ENCODE data around the gene DYRK1A. TPM values are rescaled to one million over a fixed set of nuclear protein-coding genes. Genes with fewer than 3 reads are reported as not detected.

DYRK1A gene
- total RNA-seq, 1 donor from 2014 or later = 64.6 TPM

DNA sequence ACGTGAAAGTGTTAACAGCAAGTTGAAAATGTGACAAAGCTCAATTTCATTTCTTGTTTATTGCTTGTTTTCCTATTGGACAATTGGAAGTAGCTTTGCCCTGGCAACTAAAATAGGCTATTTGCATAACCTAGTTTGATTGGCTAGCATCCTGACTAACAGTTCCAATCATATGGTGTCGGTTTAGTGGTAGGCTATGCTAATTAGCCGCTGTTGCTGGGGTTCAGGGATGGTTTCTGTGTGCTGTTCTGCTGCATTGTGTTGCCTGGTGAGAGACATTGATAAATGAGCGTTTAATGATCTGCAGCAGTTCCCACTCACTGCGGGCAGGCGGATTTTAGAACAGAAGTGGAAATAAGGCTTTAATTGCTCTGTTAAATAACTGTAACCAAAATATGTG is 68.5 kb downstream of the DYRK1A start:
- peaks cover 95% of the 10 kb centered on the region for H3K4me1 ChIP-seq
- TF ChIP-seq, protein P1, sequence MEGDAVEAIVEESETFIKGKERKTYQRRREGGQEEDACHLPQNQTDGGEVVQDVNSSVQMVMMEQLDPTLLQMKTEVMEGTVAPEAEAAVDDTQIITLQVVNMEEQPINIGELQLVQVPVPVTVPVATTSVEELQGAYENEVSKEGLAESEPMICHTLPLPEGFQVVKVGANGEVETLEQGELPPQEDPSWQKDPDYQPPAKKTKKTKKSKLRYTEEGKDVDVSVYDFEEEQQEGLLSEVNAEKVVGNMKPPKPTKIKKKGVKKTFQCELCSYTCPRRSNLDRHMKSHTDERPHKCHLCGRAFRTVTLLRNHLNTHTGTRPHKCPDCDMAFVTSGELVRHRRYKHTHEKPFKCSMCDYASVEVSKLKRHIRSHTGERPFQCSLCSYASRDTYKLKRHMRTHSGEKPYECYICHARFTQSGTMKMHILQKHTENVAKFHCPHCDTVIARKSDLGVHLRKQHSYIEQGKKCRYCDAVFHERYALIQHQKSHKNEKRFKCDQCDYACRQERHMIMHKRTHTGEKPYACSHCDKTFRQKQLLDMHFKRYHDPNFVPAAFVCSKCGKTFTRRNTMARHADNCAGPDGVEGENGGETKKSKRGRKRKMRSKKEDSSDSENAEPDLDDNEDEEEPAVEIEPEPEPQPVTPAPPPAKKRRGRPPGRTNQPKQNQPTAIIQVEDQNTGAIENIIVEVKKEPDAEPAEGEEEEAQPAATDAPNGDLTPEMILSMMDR (IDR thresholded peaks at IDR 0.05; ENCODE audit: borderline replicate concordance) = no peak
- intact Hi-C loops (cut with micrococcal nuclease) = no loop called here
- no peaks in the 10 kb centered on the region for H3K27me3 ChIP-seq (ENCODE audit: low read depth)
- DNase-seq = peak; percentile 35
- no peaks in the 10 kb centered on the region for H3K9me3 ChIP-seq (replicated peaks)
- H3K27ac ChIP-seq (replicated peaks) = peak overlapping the region; percentile 61
- peak overlapping the region; percentile 20 for H3K4me3 ChIP-seq
- no peaks in the 10 kb centered on the region for H3K36me3 ChIP-seq

DNA sequence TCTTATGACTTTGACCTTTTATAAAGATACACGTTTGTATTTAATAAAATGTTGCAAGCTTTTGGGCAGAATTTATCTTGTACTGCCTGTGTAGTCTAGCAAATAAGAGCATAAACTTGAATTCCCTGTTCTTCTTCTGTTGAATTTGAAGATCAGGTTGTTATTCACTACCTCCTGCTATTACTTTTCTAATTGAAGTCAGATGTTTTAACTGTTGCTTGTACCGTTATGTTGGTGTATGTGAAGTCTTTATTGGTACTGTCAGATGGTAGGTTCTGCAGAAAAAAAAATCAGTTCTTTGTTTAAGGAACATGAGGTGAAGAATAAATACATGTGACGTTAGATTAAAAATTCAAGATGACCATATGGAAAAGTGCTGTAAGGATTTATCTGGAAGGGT is 69.1 kb downstream of the DYRK1A start:
- TF ChIP-seq, protein P1 (IDR thresholded peaks at IDR 0.05; ENCODE audit: borderline replicate concordance) = no peak
- peak overlapping the region; percentile 20 for H3K4me3 ChIP-seq
- intact Hi-C loops (cut with micrococcal nuclease) = no loop called here
- H3K27me3 ChIP-seq (ENCODE audit: low read depth) = no peaks in the 10 kb centered on the region
- peaks cover 95% of the 10 kb centered on the region for H3K4me1 ChIP-seq
- no peaks in the 10 kb centered on the region for H3K36me3 ChIP-seq
- no peaks in the 10 kb centered on the region for H3K9me3 ChIP-seq (replicated peaks)
- H3K27ac ChIP-seq (replicated peaks) = peak overlapping the region; percentile 61
- no peak for DNase-seq

DNA sequence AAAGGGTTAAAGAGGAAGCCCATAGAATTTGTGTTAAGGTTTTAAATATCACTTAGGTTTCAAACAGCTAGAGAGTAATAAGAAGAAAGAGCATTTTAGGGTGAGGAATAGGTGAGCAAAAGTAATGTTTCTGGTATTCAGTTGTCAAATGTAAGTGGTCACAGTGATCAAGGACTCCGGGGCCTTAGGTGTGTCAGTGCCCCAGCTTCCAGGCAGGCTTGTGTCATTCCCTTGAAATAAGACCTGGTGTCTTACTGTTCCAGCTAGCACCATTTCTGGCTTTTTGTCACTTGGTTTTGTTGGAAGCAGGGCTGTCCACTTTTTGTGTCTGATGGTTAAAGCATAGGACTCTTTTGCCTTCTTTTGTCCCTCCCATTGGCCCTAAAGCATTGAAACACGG is 69.6 kb downstream of the DYRK1A start:
- TF ChIP-seq, protein P1 (IDR thresholded peaks at IDR 0.05; ENCODE audit: borderline replicate concordance) = no peak
- H3K4me1 ChIP-seq = peaks cover 93% of the 10 kb centered on the region
- H3K27ac ChIP-seq (replicated peaks) = peak overlapping the region; percentile 61
- H3K9me3 ChIP-seq (replicated peaks) = no peaks in the 10 kb centered on the region
- DNase-seq = no peak
- intact Hi-C loops (cut with micrococcal nuclease) = no loop called here
- H3K27me3 ChIP-seq (ENCODE audit: low read depth) = no peaks in the 10 kb centered on the region
- peak overlapping the region; percentile 20 for H3K4me3 ChIP-seq
- no peaks in the 10 kb centered on the region for H3K36me3 ChIP-seq

DNA sequence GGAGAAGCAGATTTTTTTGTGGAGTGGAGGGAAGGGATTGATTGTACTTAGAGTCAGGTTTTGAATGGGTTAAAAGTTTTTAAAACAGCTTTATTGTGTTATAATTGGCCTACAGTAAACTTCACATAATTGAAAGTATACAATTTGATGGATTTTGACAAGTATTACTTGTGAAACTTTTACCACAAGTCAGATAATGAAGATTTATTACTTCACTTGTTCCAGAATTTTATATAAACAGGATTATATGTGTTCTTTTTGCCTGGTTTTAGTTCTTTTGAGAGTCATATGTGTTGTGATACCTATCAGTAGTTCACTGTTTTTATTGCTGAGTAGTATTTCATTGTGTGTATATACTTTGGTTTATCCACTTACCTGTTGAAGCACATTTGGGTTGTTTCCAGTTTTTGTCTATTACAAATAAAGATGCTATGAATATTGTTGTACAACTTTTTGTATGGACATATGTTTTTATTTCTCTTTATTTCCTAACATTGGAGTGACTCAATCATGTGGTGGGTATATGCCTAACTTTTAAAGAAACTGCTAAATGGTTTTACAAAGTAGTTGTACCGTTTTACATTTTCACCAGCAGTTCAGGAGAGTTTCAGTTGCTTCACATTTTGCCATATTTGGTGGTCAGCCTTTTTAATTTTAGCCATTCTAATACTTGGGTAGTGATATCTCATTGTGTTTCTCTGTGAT is 71.0 kb downstream of the DYRK1A start:
- Histone ChIP-seq H3K27me3 (ENCODE audit: low read depth) (no peaks in the 10 kb centered on the region), H3K4me1 (peaks cover 93% of the 10 kb centered on the region), H3K36me3 (no peaks in the 10 kb centered on the region), H3K27ac (replicated peaks) (no peak overlapping the region), H3K9me3 (replicated peaks) (no peaks in the 10 kb centered on the region), H3K4me3 (no peak overlapping the region)
- DNase-seq = no peak
- TF ChIP-seq, protein P1 (IDR thresholded peaks at IDR 0.05; ENCODE audit: borderline replicate concordance) = no peak
- intact Hi-C loops (cut with micrococcal nuclease) = no loop called here

DNA sequence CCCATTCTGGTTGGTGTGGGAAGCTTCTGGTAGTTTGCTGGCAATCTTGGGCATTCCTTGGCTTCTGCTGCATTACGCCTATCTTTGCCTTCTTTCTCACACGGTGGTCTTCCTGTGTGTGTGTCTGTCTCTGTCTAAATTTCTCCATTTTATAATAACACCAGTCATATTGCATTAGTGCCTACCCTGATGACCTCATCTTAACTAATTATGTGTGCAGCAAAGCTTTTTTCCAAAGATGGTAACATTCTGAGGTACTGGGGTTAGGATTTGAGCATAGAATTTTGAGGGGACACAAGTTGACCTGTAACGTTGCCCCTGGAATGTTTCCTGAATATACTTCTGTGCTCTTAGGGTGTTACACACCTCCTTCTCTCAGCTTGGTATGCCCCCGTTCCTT is 77.1 kb downstream of the DYRK1A start:
- H3K27me3 ChIP-seq (ENCODE audit: low read depth) = no peaks in the 10 kb centered on the region
- H3K4me3 ChIP-seq = no peak overlapping the region
- H3K4me1 ChIP-seq = peaks cover 93% of the 10 kb centered on the region
- H3K9me3 ChIP-seq (replicated peaks) = no peaks in the 10 kb centered on the region
- H3K27ac ChIP-seq (replicated peaks) = no peak overlapping the region
- TF ChIP-seq, protein P1 (IDR thresholded peaks at IDR 0.05; ENCODE audit: borderline replicate concordance) = no peak
- intact Hi-C loops (cut with micrococcal nuclease) = no loop called here
- no peaks in the 10 kb centered on the region for H3K36me3 ChIP-seq
- no peak for DNase-seq

All from left ventricle myocardium inferior (tissue), 1 donor.